Ovary (tissue), 3 donors: Measurements from ENCODE around the gene CHSY3.

Experiments used
- CTCF ChIP-seq, 3 donors: fragments of 450-650 bp in 2 of 3; fragments of 200-600 bp in 1 of 3; IDR thresholded peaks; one replicate each; pipeline versions ENCODE4 v1.5.1 to v1.8.0; 2016 to 2022; ENCODE audit warnings: antibody characterized with exemption in 3 of 3, mild to moderate bottlenecking in 1 of 3
- EP300 ChIP-seq: sonication (generic); formaldehyde crosslinking; IDR thresholded peaks from one replicate; pipeline ENCODE4 v1.6.1; 2017; ENCODE audit warnings: antibody characterized with exemption
- donor health status: DM: no; HTN: no; CAD: no.

GRCh38 chr5:129915415-129915814, 11.2 kb downstream of the CHSY3 start:
- no peak for TF ChIP-seq CTCF (IDR thresholded peaks at IDR 0.05)
- no peak for TF ChIP-seq EP300
